OCI-LY7 (cell line): Measurements from ENCODE around the gene ACRV1. TPM values are rescaled to one million over a fixed set of nuclear protein-coding genes. Genes with fewer than 3 reads are reported as not detected.

Source experiments
- BruUV-seq: library from RNA; stranded (reverse); fragments of 400-500 nt; replicated peaks from 2 replicates; lab custom pipeline; 2021; lab: Mats Ljungman, UMichigan
- CTCF ChIA-PET: fragments of 300-600 bp; sonication (Branson Sonifier 250); formaldehyde crosslinking; loops from one replicate; lab custom pipeline; 2022; ENCODE audit warnings: antibody characterized with exemption; ENCODE audit not compliant: unreplicated experiment; lab: Charles Lee
- POLR2A ChIA-PET: fragments of 300-600 bp; sonication (Branson Sonifier 250); formaldehyde crosslinking; loops from one replicate; lab custom pipeline; 2022; ENCODE audit warnings: antibody characterized with exemption; lab: Charles Lee
- DNase-seq: peaks from one replicate; pipeline ENCODE4 v3.0.0-alpha.2; 2015; ENCODE audit warnings: low spot score
- H2AFZ ChIP-seq: fragments of 200-600 bp; sonication (generic), shearing (Covaris generic); 2 replicates; pipeline ENCODE4 v1.6.1; 2014; ENCODE audit warnings: mild to moderate bottlenecking, antibody characterized with exemption, low read length, moderate library complexity
- H3K27ac ChIP-seq: fragments of 200-600 bp; sonication (generic); 2 replicates; pipeline ENCODE4 v1.5.1; 2014; ENCODE audit warnings: mixed run types, low read depth, mild to moderate bottlenecking, moderate library complexity, low read length, inconsistent platforms; ENCODE audit not compliant: poor library complexity, severe bottlenecking
- H3K36me3 ChIP-seq: fragments of 200-600 bp; sonication (generic); 2 replicates; pipeline ENCODE4 v1.6.1; 2014; ENCODE audit warnings: mild to moderate bottlenecking, antibody characterized with exemption, low read length, moderate library complexity, mixed read lengths; ENCODE audit not compliant: insufficient read depth
- H3K4me1 ChIP-seq: fragments of 200-600 bp; sonication (generic); 2 replicates; pipeline ENCODE4 v1.5.1; 2014; ENCODE audit warnings: mild to moderate bottlenecking, low read length; ENCODE audit not compliant: insufficient read depth, poor library complexity, severe bottlenecking
- H3K4me2 ChIP-seq: fragments of 200-600 bp; sonication (generic); 2 replicates; pipeline ENCODE4 v1.6.1; 2014; ENCODE audit warnings: mild to moderate bottlenecking, low read length
- H3K4me3 ChIP-seq: fragments of 200-600 bp; sonication (generic); 2 replicates; pipeline ENCODE4 v1.5.1; 2014; ENCODE audit warnings: mild to moderate bottlenecking, low read depth, low read length; ENCODE audit not compliant: poor library complexity, severe bottlenecking
- H3K79me2 ChIP-seq: fragments of 200-600 bp; sonication (generic); 2 replicates; pipeline ENCODE4 v1.6.1; 2016; ENCODE audit warnings: low read depth, mild to moderate bottlenecking, low read length, moderate library complexity, mixed read lengths; ENCODE audit not compliant: insufficient read depth
- H3K9me2 ChIP-seq: fragments of 200-600 bp; sonication (generic); 2 replicates; pipeline ENCODE4 v1.6.1; 2016; ENCODE audit warnings: mild to moderate bottlenecking, low read length, mixed read lengths; ENCODE audit not compliant: insufficient read depth
- H3K9me3 ChIP-seq: fragments of 200-600 bp; sonication (generic); 2 replicates; pipeline ENCODE4 v1.6.1; 2014; ENCODE audit warnings: mild to moderate bottlenecking, mixed run types, low read length, mixed read lengths
- H4K20me1 ChIP-seq: fragments of 200-600 bp; sonication (generic); 2 replicates; pipeline ENCODE4 v1.6.1; 2014; ENCODE audit warnings: mild to moderate bottlenecking, antibody characterized with exemption, low read length, moderate library complexity, mixed read lengths; ENCODE audit not compliant: insufficient read depth
- EZH2phosphoT487 ChIP-seq: fragments of 200-600 bp; sonication (generic); IDR thresholded peaks from 2 replicates; pipeline ENCODE4 v1.6.1; 2018; ENCODE audit warnings: low read depth, borderline replicate concordance, mild to moderate bottlenecking, mixed run types, antibody characterized with exemption, low read length, moderate library complexity, mixed read lengths
- intact Hi-C: fragments of 100-400 bp; cut with micrococcal nuclease; formaldehyde crosslinking; loops from one replicate; pipeline ENCODE4 v1.10.0; 2022; ENCODE audit not compliant: unreplicated experiment
- total RNA-seq, 2 experiments: library from RNA; depleted of rRNA in 1 of 2; stranded (reverse); fragments of >200 nt in 1 of 2; shearing (Covaris generic) in 1 of 2; gene quantifications; 2 replicates each; pipeline ENCODE4 v1.2.3, GENCODE V29; 2014 to 2022
- TF ChIP-seq, protein P1 (sequence below): fragments of 200-600 bp; sonication (generic); conservative IDR thresholded peaks from 2 replicates; pipeline ENCODE4 v1.5.1; 2014; ENCODE audit warnings: mild to moderate bottlenecking, antibody characterized with exemption, low read length, moderate library complexity, mixed read lengths

ACRV1 gene
- total RNA-seq, 2 experiments from 2014 or later, result 0.16 TPM; not detected in 1

DNA sequence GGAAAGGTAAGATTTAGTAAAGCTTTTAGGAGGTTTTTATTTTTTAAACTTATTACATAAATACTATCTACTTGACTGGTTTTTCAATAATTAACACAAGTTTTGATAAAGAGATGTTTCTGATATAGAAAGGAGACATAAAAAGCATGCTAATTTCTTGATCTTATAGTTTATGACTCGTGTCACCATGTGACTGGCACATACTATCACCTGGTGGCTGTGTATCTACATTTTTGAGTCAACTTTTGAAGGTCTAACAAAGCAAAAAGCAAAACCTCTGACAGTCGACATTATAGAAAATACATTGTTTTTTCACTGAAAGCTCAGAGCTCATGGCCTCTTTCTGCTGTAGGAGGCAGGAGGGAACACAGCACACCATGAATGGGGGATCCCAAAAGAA is 810 bp downstream of the ACRV1 start:
- no peaks in the 10 kb centered on the region for H3K9me3 ChIP-seq
- POLR2A ChIA-PET, result interaction anchor here (0.6 to 1.1 kb wide), 3 partner anchors 15 to 565 kb away, joined by 3 read pairs; no protein-coding TSS in a partner anchor
- no peaks in the 10 kb centered on the region for H3K4me1 ChIP-seq
- H3K4me3 ChIP-seq, result no peak overlapping the region
- BruUV-seq, result TSS peak; percentile 22
- intact Hi-C loops, result no loop called here
- no peak overlapping the region for H2AFZ ChIP-seq
- CTCF ChIA-PET, result no interaction called here
- H3K27ac ChIP-seq, result no peak overlapping the region
- no peak for DNase-seq
- H3K79me2 ChIP-seq, result no peaks in the 10 kb centered on the region
- H3K9me2 ChIP-seq, result no peaks in the 10 kb centered on the region
- H4K20me1 ChIP-seq, result no peaks in the 10 kb centered on the region
- H3K36me3 ChIP-seq, result peaks cover 81% of the 10 kb centered on the region
- H3K4me2 ChIP-seq, result no peak overlapping the region
- TF ChIP-seq, protein P1, sequence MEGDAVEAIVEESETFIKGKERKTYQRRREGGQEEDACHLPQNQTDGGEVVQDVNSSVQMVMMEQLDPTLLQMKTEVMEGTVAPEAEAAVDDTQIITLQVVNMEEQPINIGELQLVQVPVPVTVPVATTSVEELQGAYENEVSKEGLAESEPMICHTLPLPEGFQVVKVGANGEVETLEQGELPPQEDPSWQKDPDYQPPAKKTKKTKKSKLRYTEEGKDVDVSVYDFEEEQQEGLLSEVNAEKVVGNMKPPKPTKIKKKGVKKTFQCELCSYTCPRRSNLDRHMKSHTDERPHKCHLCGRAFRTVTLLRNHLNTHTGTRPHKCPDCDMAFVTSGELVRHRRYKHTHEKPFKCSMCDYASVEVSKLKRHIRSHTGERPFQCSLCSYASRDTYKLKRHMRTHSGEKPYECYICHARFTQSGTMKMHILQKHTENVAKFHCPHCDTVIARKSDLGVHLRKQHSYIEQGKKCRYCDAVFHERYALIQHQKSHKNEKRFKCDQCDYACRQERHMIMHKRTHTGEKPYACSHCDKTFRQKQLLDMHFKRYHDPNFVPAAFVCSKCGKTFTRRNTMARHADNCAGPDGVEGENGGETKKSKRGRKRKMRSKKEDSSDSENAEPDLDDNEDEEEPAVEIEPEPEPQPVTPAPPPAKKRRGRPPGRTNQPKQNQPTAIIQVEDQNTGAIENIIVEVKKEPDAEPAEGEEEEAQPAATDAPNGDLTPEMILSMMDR, result no peak
- TF ChIP-seq EZH2phosphoT487, result no peak

DNA sequence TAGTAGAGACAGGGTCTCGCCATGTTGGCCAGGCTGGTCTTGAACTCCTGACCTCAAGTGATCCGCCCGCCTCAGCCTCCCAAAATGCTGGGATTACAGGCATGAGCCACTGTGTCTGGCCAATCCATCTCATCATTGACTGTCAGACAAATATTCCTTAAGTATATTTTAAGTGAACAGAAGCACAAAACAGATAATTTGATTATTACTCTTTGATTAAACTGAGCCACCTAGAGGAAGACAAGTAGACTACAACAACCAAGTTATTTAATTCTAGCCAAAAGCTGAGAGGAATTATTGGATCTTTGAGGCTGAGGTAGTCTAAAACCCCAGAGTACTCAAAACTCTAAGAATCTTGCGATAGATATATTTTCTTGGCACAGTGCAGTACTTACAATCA is 1.2 kb downstream of the ACRV1 start:
- no peaks in the 10 kb centered on the region for H3K79me2 ChIP-seq
- intact Hi-C loops, result no loop called here
- TF ChIP-seq, protein P1, result peak; percentile 66
- no peak for TF ChIP-seq EZH2phosphoT487
- DNase-seq, result peak; percentile 7
- H4K20me1 ChIP-seq, result no peaks in the 10 kb centered on the region
- no peak overlapping the region for H3K4me3 ChIP-seq
- H2AFZ ChIP-seq, result no peak overlapping the region
- no peaks in the 10 kb centered on the region for H3K9me2 ChIP-seq
- POLR2A ChIA-PET, result interaction anchor here (0.9 kb wide), 1 partner anchor 106 kb away, joined by 3 read pairs; no protein-coding TSS in a partner anchor
- H3K4me2 ChIP-seq, result no peak overlapping the region
- no peak overlapping the region for H3K27ac ChIP-seq
- H3K4me1 ChIP-seq, result no peaks in the 10 kb centered on the region
- H3K9me3 ChIP-seq, result no peaks in the 10 kb centered on the region
- peaks cover 86% of the 10 kb centered on the region for H3K36me3 ChIP-seq
- BruUV-seq, result no TSS peak
- CTCF ChIA-PET, result no interaction called here

DNA sequence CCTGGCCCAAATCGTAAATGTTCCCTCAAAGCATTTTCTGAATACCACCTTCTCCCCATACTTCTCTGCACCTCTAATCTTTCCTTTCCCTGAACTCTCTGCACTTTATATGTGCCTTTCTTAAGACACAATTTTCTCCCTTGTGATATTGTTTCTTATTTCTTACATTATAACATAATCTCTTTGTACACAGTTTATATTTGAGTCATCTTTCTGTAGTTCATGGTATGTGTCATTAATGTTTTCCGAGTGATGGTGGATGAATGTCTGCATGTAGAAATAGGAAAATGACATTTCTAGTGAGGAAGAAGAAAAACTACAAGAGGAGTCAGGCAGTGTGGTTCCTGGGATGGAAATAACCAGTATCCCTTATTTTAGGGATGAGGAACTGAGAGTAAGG is 5.5 kb downstream of the ACRV1 start:
- intact Hi-C loops, result no loop called here
- ChIA-PET CTCF (no interaction called here), POLR2A (no interaction called here)
- Histone ChIP-seq H3K4me1 (no peaks in the 10 kb centered on the region), H3K4me2 (no peak overlapping the region), H3K36me3 (peaks cover 98% of the 10 kb centered on the region), H3K27ac (no peak overlapping the region), H2AFZ (no peak overlapping the region), H3K79me2 (peaks cover 6% of the 10 kb centered on the region; the same call in 1 of the 2 replicates), H3K9me3 (no peaks in the 10 kb centered on the region), H3K4me3 (no peak overlapping the region), H3K9me2 (no peaks in the 10 kb centered on the region), H4K20me1 (no peaks in the 10 kb centered on the region)
- BruUV-seq, result no TSS peak
- TF ChIP-seq EZH2phosphoT487, result no peak
- TF ChIP-seq, protein P1, result no peak
- no peak for DNase-seq
